Ammon's horn (tissue), 1 donor: ENCODE measurements around the gene ZBTB49.
"Not testable (repeated sequence)": the region's sequence is repeated elsewhere in the genome, so short reads cannot be mapped to it uniquely, and the experiment has no call there.

Experiments
- DNase-seq: peaks from one replicate; pipeline ENCODE4 v3.0.0-alpha.2; 2016; ENCODE audit warnings: low spot score

The ZBTB49 gene

GRCh38 chr4:4326166-4326565 lies 36.1 kb downstream of the ZBTB49 start:
- DNase-seq, result no peak

GRCh38 chr4:4327652-4328121 lies 37.6 kb downstream of the ZBTB49 start:
- no peak for DNase-seq

- DNase-seq, result no peak
These were observed 38.2 kb downstream of the ZBTB49 start for GRCh38 chr4:4328206-4328605.

- no peak for DNase-seq
These were observed 38.8 kb downstream of the ZBTB49 start for GRCh38 chr4:4328840-4329239.

- no peak for DNase-seq
These were observed 39.4 kb downstream of the ZBTB49 start for GRCh38 chr4:4329496-4329895.

- no peak for DNase-seq
These were observed 40.7 kb downstream of the ZBTB49 start for GRCh38 chr4:4330794-4331193.

- DNase-seq, result no peak
These were observed 42.5 kb downstream of the ZBTB49 start for GRCh38 chr4:4332529-4332928.

- no peak for DNase-seq
These were observed 43.2 kb downstream of the ZBTB49 start for GRCh38 chr4:4333265-4333706.

- DNase-seq, result peak; percentile 57
These were observed 44.9 kb downstream of the ZBTB49 start for GRCh38 chr4:4334798-4335520.

GRCh38 chr4:4338210-4339001 lies 48.4 kb downstream of the ZBTB49 start:
- no peak for DNase-seq

GRCh38 chr4:4339504-4340085 lies 49.5 kb downstream of the ZBTB49 start:
- no peak for DNase-seq

GRCh38 chr4:4341861-4342650 lies 52.0 kb downstream of the ZBTB49 start:
- DNase-seq, result no peak

GRCh38 chr4:4343038-4343437 lies 53.0 kb downstream of the ZBTB49 start:
- no peak for DNase-seq

- DNase-seq, result no peak
These were observed 55.0 kb downstream of the ZBTB49 start for GRCh38 chr4:4344915-4345527.

GRCh38 chr4:4347585-4347984 lies 57.5 kb downstream of the ZBTB49 start:
- no peak for DNase-seq

- not testable (repeated sequence) for DNase-seq
These were observed 58.5 kb downstream of the ZBTB49 start for GRCh38 chr4:4348585-4348984.

- DNase-seq, result no peak
These were observed 59.8 kb downstream of the ZBTB49 start for GRCh38 chr4:4349867-4350266.

GRCh38 chr4:4350909-4351308 lies 60.9 kb downstream of the ZBTB49 start:
- no peak for DNase-seq

GRCh38 chr4:4355302-4355701 lies 65.3 kb downstream of the ZBTB49 start:
- DNase-seq, result no peak

- DNase-seq, result no peak
These were observed 66.3 kb downstream of the ZBTB49 start for GRCh38 chr4:4356106-4357041.
